A673 (cell line): ENCODE data around the gene IPO5. TPM values are rescaled to one million over a fixed set of nuclear protein-coding genes. Genes with fewer than 3 reads are reported as not detected.

Experiments
- BruUV-seq: library from RNA; stranded (reverse); fragments of 400-500 nt; replicated peaks from 2 replicates; lab custom pipeline; 2021; lab: Mats Ljungman, UMichigan
- CTCF ChIA-PET: fragments of 300-600 bp; sonication (Branson Sonifier 250); formaldehyde crosslinking; loops from one replicate; lab custom pipeline; 2022; ENCODE audit warnings: antibody characterized with exemption; lab: Charles Lee
- POLR2A ChIA-PET: fragments of 300-600 bp; sonication (Branson Sonifier 250); formaldehyde crosslinking; loops from one replicate; lab custom pipeline; 2022; ENCODE audit warnings: antibody characterized with exemption; ENCODE audit not compliant: low non-redundant PET; lab: Charles Lee
- DNase-seq: peaks from one replicate; pipeline ENCODE4 v3.0.0-alpha.2; 2015; ENCODE audit warnings: low spot score
- H3K27ac ChIP-seq: fragments of 200-600 bp; sonication (generic); 2 replicates; pipeline ENCODE4 v1.5.1; 2016; ENCODE audit warnings: mixed run types, low read depth, mild to moderate bottlenecking, mixed read lengths, antibody characterized with exemption, low read length; ENCODE audit not compliant: poor library complexity, severe bottlenecking
- H3K27me3 ChIP-seq: fragments of 200-600 bp; sonication (generic); replicated peaks from 2 replicates; pipeline ENCODE4 v1.6.1; 2017; ENCODE audit warnings: mixed run types, low read depth, mild to moderate bottlenecking, mixed read lengths, antibody characterized with exemption, low read length; ENCODE audit not compliant: insufficient read depth, poor library complexity
- H3K36me3 ChIP-seq: fragments of 200-600 bp; sonication (generic); 2 replicates; pipeline ENCODE4 v1.6.1; 2016; ENCODE audit warnings: mixed run types, mild to moderate bottlenecking, mixed read lengths, antibody characterized with exemption, low read length; ENCODE audit not compliant: insufficient read depth, poor library complexity, severe bottlenecking
- H3K4me1 ChIP-seq: fragments of 200-600 bp; sonication (generic); 2 replicates; pipeline ENCODE4 v1.6.1; 2017; ENCODE audit warnings: mixed run types, mild to moderate bottlenecking, mixed read lengths, antibody characterized with exemption, low read length; ENCODE audit not compliant: insufficient read depth, poor library complexity, severe bottlenecking
- H3K4me3 ChIP-seq: fragments of 200-600 bp; sonication (generic); 2 replicates; pipeline ENCODE4 v1.5.1; 2016; ENCODE audit warnings: low read depth, mixed run types, mild to moderate bottlenecking, mixed read lengths, low read length; ENCODE audit not compliant: poor library complexity, severe bottlenecking
- H3K9me3 ChIP-seq: fragments of 200-600 bp; sonication (generic); 2 replicates; pipeline ENCODE4 v1.6.1; 2016; ENCODE audit warnings: mixed run types, low read depth, mild to moderate bottlenecking, mixed read lengths, antibody characterized with exemption, low read length; ENCODE audit not compliant: poor library complexity, severe bottlenecking
- EZH2 ChIP-seq: fragments of 200-600 bp; sonication (generic); IDR thresholded peaks from 2 replicates; pipeline ENCODE4 v1.6.1; 2017; ENCODE audit warnings: borderline replicate concordance, low read depth, mild to moderate bottlenecking, mixed read lengths, antibody characterized with exemption, low read length; ENCODE audit not compliant: poor library complexity, severe bottlenecking
- intact Hi-C: fragments of 100-400 bp; cut with micrococcal nuclease; formaldehyde crosslinking; loops from one replicate; pipeline ENCODE4 v1.10.0; 2022; ENCODE audit not compliant: unreplicated experiment
- total RNA-seq: library from RNA; stranded (reverse); gene quantifications from 2 replicates; pipeline ENCODE4 v1.2.3, GENCODE V29; 2021
- TF ChIP-seq, protein P1 (sequence below): fragments of 300-800, 200-600 bp; sonication (generic); conservative IDR thresholded peaks from 2 replicates; pipeline ENCODE4 v1.5.1; 2017; ENCODE audit warnings: low read depth, mild to moderate bottlenecking, antibody characterized with exemption, low read length, moderate library complexity, mixed read lengths

The IPO5 gene
- total RNA-seq, 1 experiment from 2014 or later, result 573 TPM

- H3K4me1 ChIP-seq, result peaks cover 31% of the 10 kb centered on the region
- POLR2A ChIA-PET, result no interaction called here
- H3K27me3 ChIP-seq, result no peaks in the 10 kb centered on the region
- no peak for DNase-seq
- intact Hi-C loops, result loop anchor here (2.0 kb wide), 2 partner anchors 31 to 121 kb away; no protein-coding TSS in a partner anchor
- CTCF ChIA-PET, result no interaction called here
- peak overlapping the region; percentile 69 for H3K4me3 ChIP-seq
- peaks cover 37% of the 10 kb centered on the region for H3K36me3 ChIP-seq
- no peaks in the 10 kb centered on the region for H3K9me3 ChIP-seq
- peak overlapping the region; percentile 94 for H3K27ac ChIP-seq
- TF ChIP-seq, protein P1, sequence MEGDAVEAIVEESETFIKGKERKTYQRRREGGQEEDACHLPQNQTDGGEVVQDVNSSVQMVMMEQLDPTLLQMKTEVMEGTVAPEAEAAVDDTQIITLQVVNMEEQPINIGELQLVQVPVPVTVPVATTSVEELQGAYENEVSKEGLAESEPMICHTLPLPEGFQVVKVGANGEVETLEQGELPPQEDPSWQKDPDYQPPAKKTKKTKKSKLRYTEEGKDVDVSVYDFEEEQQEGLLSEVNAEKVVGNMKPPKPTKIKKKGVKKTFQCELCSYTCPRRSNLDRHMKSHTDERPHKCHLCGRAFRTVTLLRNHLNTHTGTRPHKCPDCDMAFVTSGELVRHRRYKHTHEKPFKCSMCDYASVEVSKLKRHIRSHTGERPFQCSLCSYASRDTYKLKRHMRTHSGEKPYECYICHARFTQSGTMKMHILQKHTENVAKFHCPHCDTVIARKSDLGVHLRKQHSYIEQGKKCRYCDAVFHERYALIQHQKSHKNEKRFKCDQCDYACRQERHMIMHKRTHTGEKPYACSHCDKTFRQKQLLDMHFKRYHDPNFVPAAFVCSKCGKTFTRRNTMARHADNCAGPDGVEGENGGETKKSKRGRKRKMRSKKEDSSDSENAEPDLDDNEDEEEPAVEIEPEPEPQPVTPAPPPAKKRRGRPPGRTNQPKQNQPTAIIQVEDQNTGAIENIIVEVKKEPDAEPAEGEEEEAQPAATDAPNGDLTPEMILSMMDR, result no peak
- no peak for TF ChIP-seq EZH2
- no TSS peak for BruUV-seq
Observed at GRCh38 chr13:97977982-97978381, 24.5 kb downstream of the IPO5 start.

DNA sequence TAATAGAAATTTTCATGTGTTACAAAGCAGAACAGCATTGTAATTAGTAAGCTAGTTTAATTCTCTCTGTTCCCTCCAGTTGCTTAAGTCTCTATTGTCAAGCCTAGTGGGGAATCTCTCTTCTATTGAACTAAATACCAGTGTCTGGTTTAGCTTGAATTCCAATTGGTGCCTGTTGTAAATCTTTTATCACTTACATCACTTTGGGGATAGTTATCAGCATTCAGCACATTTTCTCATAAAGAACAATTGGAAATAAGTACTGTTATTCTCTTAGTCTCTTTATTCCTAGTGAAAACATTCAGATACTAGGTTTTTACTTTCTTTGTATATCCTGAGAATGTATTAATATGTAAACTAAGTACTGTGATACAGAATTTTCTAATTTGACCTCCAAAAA, 25.2 kb downstream of the IPO5 start:
- peak overlapping the region; percentile 69 for H3K4me3 ChIP-seq
- peak overlapping the region; percentile 94 for H3K27ac ChIP-seq
- no peaks in the 10 kb centered on the region for H3K27me3 ChIP-seq
- intact Hi-C loops, result no loop called here
- peaks cover 35% of the 10 kb centered on the region for H3K4me1 ChIP-seq
- H3K9me3 ChIP-seq, result no peaks in the 10 kb centered on the region
- POLR2A ChIA-PET, result interaction anchor here (0.7 kb wide), 1 partner anchor 128 kb away, joined by 5 read pairs; no protein-coding TSS in a partner anchor
- H3K36me3 ChIP-seq, result peaks cover 44% of the 10 kb centered on the region
- DNase-seq, result peak; percentile 80
- CTCF ChIA-PET, result no interaction called here
- no TSS peak for BruUV-seq
- TF ChIP-seq EZH2, result no peak
- TF ChIP-seq, protein P1, result no peak

GRCh38 chr13:97979051-97979450, 25.6 kb downstream of the IPO5 start:
- Histone ChIP-seq H3K27me3 (no peaks in the 10 kb centered on the region), H3K4me3 (peak overlapping the region; percentile 69), H3K4me1 (peaks cover 36% of the 10 kb centered on the region), H3K27ac (peak overlapping the region; percentile 94), H3K9me3 (no peaks in the 10 kb centered on the region), H3K36me3 (peaks cover 46% of the 10 kb centered on the region)
- no peak for DNase-seq
- ChIA-PET POLR2A (interaction anchor here (0.7 kb wide), 1 partner anchor 129 kb away, joined by 5 read pairs; no protein-coding TSS in a partner anchor), CTCF (no interaction called here)
- BruUV-seq, result no TSS peak
- no peak for TF ChIP-seq EZH2
- TF ChIP-seq, protein P1, result no peak
- intact Hi-C loops, result no loop called here
